ENCODE data around the gene LGALS9. TPM values are rescaled to one million over a fixed set of nuclear protein-coding genes. Genes with fewer than 3 reads are reported as not detected.
A peak's percentile ranks its signal among the peaks of the same experiment; 100 is the strongest.
"Not testable (repeated sequence)": the region's sequence is repeated elsewhere in the genome, so short reads cannot be mapped to it uniquely, and the experiment has no call there.

LGALS9 gene
- polyA plus RNA-seq, 1 donor (not counting 4 experiments of a cell fraction or from before 2014, with no cell fraction given) = 0.94 TPM

- TF ChIP-seq CTCF (optimal IDR thresholded peaks at IDR 0.05 in 1 of 3, IDR thresholded peaks at IDR 0.05 in 1 of 3, conservative IDR thresholded peaks at IDR 0.05 in 1 of 3; ENCODE audit: extremely low read depth in 1 of 3, insufficient read depth in 2 of 3, low read length in 3 of 3) = no peak
- no peak for TF ChIP-seq EZH2 (IDR thresholded peaks at IDR 0.05; ENCODE audit: low read length)
- Histone ChIP-seq H3K9me1 (ENCODE audit: control insufficient read depth, extremely low read depth, insufficient read depth, low read length) (no peaks in the 10 kb centered on the region), H3K27ac (ENCODE audit: control insufficient read depth, insufficient read depth, low read length) (no peak overlapping the region), H3K4me2 (ENCODE audit: control insufficient read depth, extremely low read depth, insufficient read depth, low read depth, low read length) (no peak overlapping the region), H3K4me3 (ENCODE audit: control insufficient read depth in 2 of 3, extremely low read depth in 1 of 3, insufficient read depth in 2 of 3, low read depth in 1 of 3, low read length in 3 of 3) (no peak overlapping the region), H3K9me3 (ENCODE audit: control insufficient read depth, low read depth, low read length) (no peaks in the 10 kb centered on the region), H2AFZ (ENCODE audit: control insufficient read depth, low read length) (no peak overlapping the region), H3K27me3 (ENCODE audit: control insufficient read depth, extremely low read depth, insufficient read depth, low read length) (no peaks in the 10 kb centered on the region), H4K20me1 (ENCODE audit: control insufficient read depth, extremely low read depth, insufficient read depth, low read length) (no peaks in the 10 kb centered on the region), H3K4me1 (ENCODE audit: control insufficient read depth, extremely low read depth, insufficient read depth, low read length) (peaks cover 3% of the 10 kb centered on the region), H3K36me3 (ENCODE audit: control insufficient read depth in 2 of 2, extremely low read depth in 1 of 2, insufficient read depth in 2 of 2, low read length in 2 of 2) (no peaks in the 10 kb centered on the region), H3K9ac (ENCODE audit: control insufficient read depth, extremely low read depth, insufficient read depth, low read length) (no peak overlapping the region), H3K79me2 (ENCODE audit: control insufficient read depth, insufficient read depth, low read length) (no peaks in the 10 kb centered on the region)
- no peak for FAIRE-seq
- no peak for DNase-seq (ENCODE audit: low read depth, low spot score)
- dilution Hi-C loops (cut with MboI; ENCODE audit: extremely low pct_ligation_motif_present, low sequenced_read_pairs) = no loop called here
These were observed 19.8 kb downstream of the LGALS9 start for GRCh38 chr17:27650836-27651235.

DNA sequence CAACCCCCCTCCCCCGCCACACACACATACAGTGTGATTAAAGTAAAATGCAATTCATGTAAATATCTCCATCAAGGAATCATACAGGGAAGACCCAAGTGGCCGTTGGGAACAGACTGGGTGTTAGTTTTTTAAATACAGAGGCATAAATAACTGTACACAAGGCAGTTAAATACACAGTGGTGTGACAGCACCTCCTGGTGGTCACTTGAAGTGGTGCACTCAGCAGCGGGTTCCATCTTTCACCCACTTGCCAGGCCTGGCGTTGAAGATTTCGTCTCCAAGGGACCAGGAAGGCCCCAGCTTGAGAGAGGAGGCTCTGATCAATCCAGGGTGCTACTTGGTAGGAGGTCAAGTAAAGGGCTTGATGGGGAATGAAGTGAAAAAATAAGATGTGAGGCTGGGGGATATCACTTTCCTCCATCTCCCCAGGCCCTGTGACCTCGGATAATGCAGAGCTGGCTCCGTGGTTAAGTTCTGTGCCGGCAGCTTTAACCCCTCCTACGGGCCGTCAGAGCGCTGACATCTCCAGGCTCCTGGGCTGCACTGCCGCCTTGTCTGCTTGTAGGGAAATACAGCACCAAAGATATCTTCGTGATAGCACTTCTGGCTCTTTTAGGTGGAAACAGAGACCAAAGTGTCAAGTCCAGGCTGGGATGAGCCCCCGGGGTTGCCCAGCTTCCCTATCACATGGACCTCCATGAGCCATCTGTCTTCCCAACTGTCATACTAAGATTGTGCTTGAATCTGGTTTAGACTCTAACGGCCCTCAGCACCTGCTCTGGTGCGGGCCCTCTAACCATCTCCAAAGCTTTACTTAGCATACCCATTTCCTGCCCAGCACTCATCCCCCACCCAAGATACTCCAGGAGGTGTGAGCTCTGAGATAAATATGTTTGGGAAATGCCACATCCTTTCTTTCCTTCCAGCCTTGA is 20.7 kb downstream of the LGALS9 start:
- Histone ChIP-seq H3K9me1 (ENCODE audit: control insufficient read depth, extremely low read depth, insufficient read depth, low read length) (no peaks in the 10 kb centered on the region), H3K27ac (ENCODE audit: control insufficient read depth, insufficient read depth, low read length) (no peak overlapping the region), H3K9ac (ENCODE audit: control insufficient read depth, extremely low read depth, insufficient read depth, low read length) (no peak overlapping the region), H3K36me3 (ENCODE audit: control insufficient read depth in 2 of 2, extremely low read depth in 1 of 2, insufficient read depth in 2 of 2, low read length in 2 of 2) (no peaks in the 10 kb centered on the region), H3K4me3 (ENCODE audit: control insufficient read depth in 2 of 3, extremely low read depth in 1 of 3, insufficient read depth in 2 of 3, low read depth in 1 of 3, low read length in 3 of 3) (no peak overlapping the region), H3K79me2 (ENCODE audit: control insufficient read depth, insufficient read depth, low read length) (no peaks in the 10 kb centered on the region), H3K4me2 (ENCODE audit: control insufficient read depth, extremely low read depth, insufficient read depth, low read depth, low read length) (no peak overlapping the region), H2AFZ (ENCODE audit: control insufficient read depth, low read length) (no peak overlapping the region), H4K20me1 (ENCODE audit: control insufficient read depth, extremely low read depth, insufficient read depth, low read length) (no peaks in the 10 kb centered on the region), H3K4me1 (ENCODE audit: control insufficient read depth, extremely low read depth, insufficient read depth, low read length) (peaks cover 3% of the 10 kb centered on the region), H3K27me3 (ENCODE audit: control insufficient read depth, extremely low read depth, insufficient read depth, low read length) (no peaks in the 10 kb centered on the region), H3K9me3 (ENCODE audit: control insufficient read depth, low read depth, low read length) (no peaks in the 10 kb centered on the region)
- no peak for TF ChIP-seq EZH2 (IDR thresholded peaks at IDR 0.05; ENCODE audit: low read length)
- peak; percentile 42 to 73 (median 70) for TF ChIP-seq CTCF (optimal IDR thresholded peaks at IDR 0.05 in 1 of 3, IDR thresholded peaks at IDR 0.05 in 1 of 3, conservative IDR thresholded peaks at IDR 0.05 in 1 of 3; ENCODE audit: extremely low read depth in 1 of 3, insufficient read depth in 2 of 3, low read length in 3 of 3)
- FAIRE-seq = peak; percentile 32
- dilution Hi-C loops (cut with MboI; ENCODE audit: extremely low pct_ligation_motif_present, low sequenced_read_pairs) = no loop called here
- DNase-seq (ENCODE audit: low read depth, low spot score) = no peak

DNA sequence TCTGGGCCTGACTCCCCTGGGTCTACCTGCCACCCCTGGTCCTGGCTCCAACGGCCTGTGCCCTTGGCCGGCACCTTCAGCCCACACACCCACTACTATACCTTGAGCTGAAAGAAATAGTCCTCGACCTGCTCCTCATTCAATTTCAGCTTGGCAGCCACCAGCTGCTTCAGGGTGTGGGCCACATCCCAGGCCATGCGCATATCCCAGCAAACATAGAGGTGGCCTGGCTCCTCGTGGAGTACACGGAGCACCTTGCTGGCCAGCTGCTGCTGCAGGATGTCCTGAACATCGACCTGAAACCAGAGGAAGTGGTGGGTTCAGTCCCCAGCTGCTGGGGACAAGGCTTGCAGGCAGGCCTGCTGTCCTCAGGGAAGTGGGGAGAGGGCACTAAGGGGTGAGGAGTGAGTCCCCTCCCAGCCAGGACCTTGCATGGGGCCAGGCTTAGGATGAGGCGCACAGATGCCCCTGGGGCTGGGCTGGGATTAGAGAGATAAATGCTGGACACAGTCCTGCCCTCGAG is 22.5 kb downstream of the LGALS9 start:
- H3K4me1 ChIP-seq (ENCODE audit: control insufficient read depth, extremely low read depth, insufficient read depth, low read length); DNase-seq (ENCODE audit: low read depth, low spot score); H3K9me3 ChIP-seq (ENCODE audit: control insufficient read depth, low read depth, low read length); H4K20me1 ChIP-seq (ENCODE audit: control insufficient read depth, extremely low read depth, insufficient read depth, low read length); H3K9me1 ChIP-seq (ENCODE audit: control insufficient read depth, extremely low read depth, insufficient read depth, low read length); H3K79me2 ChIP-seq (ENCODE audit: control insufficient read depth, insufficient read depth, low read length); dilution Hi-C loops (cut with MboI; ENCODE audit: extremely low pct_ligation_motif_present, low sequenced_read_pairs); H3K36me3 ChIP-seq (ENCODE audit: control insufficient read depth in 2 of 2, extremely low read depth in 1 of 2, insufficient read depth in 2 of 2, low read length in 2 of 2); H2AFZ ChIP-seq (ENCODE audit: control insufficient read depth, low read length); H3K9ac ChIP-seq (ENCODE audit: control insufficient read depth, extremely low read depth, insufficient read depth, low read length); H3K4me2 ChIP-seq (ENCODE audit: control insufficient read depth, extremely low read depth, insufficient read depth, low read depth, low read length); H3K27ac ChIP-seq (ENCODE audit: control insufficient read depth, insufficient read depth, low read length); FAIRE-seq; H3K27me3 ChIP-seq (ENCODE audit: control insufficient read depth, extremely low read depth, insufficient read depth, low read length); H3K4me3 ChIP-seq (ENCODE audit: control insufficient read depth in 2 of 3, extremely low read depth in 1 of 3, insufficient read depth in 2 of 3, low read depth in 1 of 3, low read length in 3 of 3): not testable (repeated sequence)

All from keratinocyte (primary cell).